Retina (tissue), 1 donor: ENCODE results near the gene VGLL4.
"Not testable (repeated sequence)": the region's sequence is repeated elsewhere in the genome, so short reads cannot be mapped to it uniquely, and the experiment has no call there.

Source experiments
- DNase-seq: peaks from one replicate; pipeline ENCODE4 v3.0.0-alpha.2; 2016

The VGLL4 gene

DNA sequence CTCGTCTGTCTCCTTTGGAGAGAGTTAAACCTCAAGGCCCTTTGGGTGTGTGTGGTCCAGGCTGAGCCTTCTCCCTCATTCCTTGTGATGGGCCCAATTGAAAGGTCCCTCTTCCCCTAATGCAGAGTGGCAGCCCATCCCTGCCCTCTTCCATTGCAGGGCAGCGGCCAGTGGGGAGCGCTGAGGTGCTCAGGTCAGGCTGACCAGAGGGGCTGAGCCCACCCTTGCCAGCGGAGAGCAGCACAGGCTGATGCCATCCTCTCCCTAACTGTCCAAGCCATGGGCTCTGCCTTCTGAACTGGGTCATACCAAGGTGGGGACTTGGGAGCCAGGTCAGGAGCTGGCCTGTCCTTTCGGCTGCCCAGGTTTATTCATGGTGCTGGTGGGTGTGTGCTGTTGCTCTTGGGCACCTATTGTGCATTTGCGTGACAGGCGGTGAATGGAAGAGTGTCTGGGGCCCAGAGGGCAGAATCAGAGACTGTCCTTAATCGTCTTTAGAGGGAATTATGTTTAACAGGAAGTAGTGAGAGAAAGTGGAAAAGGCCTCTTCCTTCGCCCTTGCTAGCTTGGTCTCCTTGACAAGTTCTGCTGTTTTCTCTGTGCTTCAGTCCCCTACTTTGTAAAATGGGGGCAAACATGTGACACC lies 96.9 kb downstream of the VGLL4 start:
- DNase-seq = no peak

DNA sequence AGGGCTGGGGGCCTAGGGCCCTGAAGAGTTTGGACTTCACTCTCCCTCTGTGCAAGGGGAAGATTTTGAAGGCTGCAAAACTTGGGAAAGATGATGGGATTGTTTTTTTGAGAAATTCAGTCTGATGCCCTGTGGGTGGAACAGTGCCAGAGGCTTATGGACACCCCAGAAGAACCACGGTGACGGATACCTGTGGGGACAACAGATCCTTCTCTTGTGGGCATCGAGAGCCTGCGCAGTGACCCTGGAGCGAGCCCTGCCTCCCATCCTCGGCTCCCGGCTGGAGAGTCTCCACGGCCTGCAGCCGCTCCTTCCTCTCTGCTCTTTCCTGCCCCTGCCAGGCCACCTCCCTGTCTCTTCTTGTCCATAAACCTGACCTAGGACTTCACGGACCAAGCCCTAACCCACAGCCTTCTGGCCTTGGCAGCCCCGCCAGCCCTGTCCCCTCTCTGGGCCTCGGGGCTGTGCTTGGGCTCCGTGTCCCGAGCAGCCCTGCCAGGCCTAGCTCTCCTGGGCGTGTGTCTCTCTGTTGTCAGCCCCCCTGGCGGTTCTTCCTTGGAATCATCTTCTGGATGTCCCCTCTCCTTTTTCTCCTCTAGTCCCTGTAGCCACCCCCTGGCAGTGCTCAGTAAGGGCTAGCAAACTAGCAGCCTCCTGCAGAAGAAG lies 98.4 kb downstream of the VGLL4 start:
- DNase-seq = no peak

DNA sequence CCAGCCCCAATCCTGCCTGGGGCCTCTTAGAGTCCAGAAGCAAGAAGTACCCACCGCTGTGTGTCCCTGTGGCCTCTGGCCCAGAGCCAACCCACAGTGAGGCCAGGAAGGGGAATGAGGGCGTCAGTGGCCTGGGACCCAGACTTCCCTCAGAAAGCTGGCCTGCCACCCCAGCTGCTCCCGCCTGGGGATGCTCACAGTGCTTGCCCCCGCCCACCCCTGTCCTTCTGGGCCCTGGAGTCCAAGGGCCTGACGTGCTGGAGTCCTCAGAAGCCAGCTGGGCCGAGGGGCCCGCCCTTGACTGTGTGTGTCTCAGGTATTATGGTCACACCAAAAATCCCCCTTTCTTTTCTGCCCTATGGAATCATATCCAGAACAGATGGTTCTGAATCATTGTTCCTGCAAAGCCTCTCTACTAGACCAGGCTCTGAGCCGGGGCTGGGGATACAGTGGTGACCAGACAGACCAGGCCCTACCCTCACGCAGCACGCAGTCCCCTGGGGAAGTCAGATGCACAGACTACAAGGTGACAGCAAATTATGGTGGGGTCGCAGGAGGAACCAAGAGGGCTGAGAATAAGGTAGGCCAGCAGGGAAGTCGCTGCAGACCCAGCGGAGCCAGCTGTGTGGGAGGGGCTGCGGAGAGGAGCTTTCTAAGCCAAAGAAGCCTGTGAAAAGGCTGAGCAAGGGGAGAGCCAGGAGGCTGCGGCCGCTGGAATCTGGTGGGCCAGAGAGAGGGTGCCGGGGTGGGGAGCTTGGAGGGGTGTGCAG lies 99.1 kb downstream of the VGLL4 start:
- DNase-seq = no peak

DNA sequence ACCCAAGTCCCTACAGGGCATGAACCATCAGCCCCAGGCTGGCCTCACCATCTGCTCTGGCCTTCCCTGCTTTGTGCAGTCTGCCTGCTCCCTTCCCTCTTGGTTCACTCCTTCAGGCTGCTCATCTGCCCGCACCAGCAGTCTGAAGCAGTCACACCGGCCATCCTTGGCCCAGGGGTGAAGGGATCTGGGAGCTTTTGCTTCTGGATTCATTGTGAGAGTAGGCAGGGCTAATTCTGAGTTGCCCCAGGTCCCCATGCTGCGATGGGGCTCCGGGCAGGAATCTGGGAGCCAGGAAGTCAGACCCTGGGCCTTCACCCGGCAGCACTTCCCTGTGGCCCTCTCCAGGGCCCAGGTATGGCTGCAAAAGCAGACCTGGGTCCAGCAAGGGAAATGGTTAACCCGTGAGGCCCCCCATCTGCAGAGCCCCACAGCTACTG lies 99.7 kb downstream of the VGLL4 start:
- no peak for DNase-seq

DNA sequence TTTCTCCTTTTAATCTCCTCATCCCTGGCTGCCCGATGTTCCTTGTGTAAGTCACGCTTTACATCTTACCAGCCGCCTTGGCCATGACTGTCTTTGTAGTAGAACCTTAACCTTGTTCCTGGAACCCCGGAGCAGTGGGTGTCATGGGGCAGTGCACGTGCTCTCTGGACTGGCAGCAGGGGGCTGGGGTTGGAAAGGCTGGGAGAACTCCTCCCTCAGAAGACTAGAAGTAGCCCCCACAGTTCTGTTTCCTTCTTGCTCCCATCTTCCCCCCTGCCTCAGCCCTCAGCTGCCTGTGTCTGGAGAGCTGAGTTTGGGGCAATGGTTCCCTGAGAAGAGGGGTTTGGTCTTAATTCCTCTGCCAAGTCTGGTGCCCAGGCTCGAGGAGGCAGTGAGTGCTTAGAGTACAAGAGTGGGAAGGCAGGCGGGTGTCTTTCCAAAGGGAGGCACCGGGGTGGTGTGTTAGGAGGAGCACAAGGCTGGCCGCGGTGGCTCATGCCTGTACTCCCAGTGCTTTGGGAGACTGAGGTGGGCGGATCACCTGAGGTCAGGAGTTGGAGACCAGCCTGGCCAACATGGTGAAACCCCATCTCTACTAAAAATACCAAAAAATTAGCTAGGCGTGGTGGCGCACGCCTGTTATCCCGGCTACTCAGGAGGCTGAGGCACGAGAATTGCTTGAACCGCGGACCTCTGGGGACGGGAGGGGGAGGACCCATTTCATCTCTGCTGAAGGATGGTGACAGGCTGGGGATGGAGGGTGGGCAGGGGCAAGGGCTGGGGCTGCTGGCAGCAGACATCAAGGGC lies 100.4 kb downstream of the VGLL4 start:
- DNase-seq = no peak

DNA sequence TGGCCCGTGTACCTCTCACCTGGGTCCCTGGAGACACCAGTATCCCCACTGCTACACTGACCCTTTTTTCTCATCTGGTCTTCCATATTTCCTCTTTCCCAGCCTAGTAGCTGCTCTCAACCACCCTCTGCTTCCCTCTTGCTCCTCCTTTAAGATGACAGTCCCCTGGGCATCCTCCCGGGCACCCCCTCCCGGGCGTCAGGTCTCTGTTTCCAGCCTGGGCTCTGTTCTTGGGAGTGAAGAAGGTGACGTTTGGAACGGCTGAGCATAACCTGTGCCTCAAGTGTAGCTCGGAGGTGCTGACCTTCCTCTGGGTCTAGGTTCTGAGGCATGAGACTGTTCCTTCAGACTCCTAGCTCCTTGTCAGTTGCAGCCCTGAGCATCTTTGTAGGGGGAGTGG lies 101.2 kb downstream of the VGLL4 start:
- DNase-seq = no peak

DNA sequence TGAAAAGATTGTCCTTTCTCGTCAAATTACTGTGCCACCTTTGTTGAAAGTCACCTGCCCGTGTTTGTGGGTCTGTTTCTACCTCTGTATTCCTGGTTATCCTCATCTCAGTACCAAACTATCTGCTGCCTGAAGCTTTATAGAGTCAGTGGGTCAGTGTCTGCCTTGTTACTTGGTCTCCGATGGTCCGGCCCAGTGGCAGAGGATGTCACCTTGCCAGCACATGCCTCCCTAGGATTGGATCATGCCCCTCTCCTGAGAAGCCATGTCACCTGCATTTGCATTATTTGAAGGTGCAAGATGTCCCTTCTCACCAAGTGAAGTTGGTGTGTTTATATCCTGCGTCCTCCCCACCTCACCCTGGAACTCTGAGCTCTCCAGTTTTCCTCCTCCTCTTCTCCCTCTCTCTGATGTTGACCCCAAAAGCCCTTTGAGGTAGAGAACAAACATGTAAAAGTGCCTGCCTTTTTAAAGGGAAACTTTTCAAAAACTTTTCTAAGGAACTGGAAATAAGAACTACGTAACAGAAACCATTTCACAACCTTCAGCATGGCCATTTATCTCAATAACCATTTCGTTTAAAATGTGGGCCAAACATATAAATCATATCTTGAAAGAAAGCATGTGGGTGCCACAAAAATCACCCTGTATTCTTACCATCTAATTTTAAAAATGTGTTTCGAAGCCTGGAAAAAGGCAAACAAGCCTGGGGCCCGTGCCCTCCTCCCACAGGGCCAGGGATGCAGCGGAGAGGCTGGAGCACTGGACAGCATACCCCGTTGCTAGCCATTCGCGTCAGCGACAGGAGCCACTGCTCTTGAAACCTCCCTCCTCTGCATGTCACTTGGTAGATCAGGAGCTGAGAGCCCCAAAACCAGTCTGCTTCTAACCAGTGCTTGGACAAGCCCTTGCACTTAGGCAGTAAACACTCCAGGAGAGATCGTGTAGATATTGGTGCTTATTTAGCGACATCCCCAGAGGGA lies 102.1 kb downstream of the VGLL4 start:
- no peak for DNase-seq

DNA sequence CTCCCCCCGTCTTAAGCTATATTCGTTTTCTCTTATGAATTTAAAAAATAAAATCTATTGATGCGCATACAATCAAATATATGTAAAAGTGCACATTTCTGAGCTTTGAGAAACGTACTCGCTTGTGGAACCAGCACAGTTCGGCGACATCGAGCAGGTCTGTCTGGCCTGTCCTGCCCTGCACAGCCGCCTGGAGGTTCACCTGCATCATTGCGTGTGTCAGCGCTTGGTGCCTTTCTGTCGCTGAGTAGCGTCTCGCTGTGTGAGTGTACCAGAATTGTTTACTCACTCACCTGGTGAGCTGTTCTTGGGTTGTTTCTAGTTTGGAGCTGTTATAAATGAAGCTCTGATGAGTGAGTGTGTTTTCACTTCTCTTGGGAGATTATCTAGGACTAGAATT lies 104.0 kb downstream of the VGLL4 start:
- no peak for DNase-seq

DNA sequence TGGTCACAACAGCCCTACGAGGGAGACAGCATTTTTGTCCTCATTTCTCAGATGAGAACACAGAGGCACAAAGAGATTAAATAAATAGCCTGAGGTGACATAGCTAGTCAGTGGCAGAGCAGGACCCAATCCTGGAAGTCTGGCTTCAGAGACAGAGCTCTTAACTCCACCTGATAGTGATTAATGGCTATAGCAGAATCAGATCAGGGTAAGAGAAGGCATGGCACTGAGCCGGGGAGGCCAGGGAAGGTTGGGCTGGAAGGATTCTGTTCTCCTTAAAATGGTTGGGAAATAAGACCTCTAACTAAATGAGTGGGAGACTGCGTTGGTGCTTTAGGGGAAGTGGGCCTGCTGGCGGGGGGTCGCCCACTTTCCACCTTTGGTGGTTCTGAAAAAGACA lies 104.5 kb downstream of the VGLL4 start:
- no peak for DNase-seq

DNA sequence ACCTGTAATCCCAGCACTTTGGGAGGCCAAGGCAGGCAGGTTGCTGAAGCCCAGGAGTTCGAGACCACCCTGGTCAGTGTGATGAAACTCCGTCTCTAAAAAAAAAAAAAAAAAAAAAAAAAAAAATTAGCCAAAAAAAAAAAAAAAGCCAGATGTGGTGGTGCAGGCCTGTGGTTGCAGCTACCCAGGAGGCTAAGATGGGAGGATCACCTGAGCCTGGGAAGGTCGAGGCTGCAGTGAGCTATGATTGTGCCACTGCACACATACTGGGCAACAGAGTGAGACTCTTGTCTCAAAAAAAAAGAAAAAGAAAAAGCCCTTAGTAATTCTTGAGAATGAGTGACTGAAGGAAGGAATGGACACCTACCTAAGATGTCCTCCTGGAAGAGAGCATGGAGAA lies 105.1 kb downstream of the VGLL4 start:
- DNase-seq = no peak

DNA sequence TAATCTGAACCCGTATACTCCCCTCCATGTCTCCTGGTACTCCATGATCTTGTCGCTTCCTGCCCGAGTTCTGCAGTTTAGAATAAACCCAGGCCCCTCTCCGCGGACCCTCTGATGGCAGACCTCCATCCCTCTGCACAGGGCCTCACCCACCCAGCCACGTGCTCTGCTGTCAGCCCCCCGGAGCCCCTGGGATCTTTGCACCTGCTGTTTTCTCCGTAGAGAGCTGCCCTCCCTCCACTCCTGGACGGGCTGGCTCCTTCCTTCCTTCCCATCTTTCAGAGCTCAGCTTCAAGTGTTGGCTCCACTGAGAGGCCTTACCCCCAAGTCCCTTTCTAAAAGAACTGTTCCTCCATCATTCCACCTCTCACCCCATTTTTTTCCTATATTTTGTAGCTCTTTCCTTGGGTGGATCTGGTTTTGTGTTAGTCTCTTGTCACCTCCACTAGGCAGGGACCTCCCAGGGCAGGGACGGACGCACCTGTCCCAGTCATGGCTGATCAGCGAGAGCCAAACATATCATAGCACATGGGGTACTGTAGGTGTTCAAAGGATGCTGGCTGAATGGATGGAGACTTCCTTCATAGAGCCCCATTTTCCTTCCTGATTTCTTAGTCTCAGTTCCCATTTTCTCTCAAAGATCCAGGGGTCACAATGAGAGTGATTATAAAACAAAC lies 106.6 kb downstream of the VGLL4 start:
- DNase-seq = no peak

DNA sequence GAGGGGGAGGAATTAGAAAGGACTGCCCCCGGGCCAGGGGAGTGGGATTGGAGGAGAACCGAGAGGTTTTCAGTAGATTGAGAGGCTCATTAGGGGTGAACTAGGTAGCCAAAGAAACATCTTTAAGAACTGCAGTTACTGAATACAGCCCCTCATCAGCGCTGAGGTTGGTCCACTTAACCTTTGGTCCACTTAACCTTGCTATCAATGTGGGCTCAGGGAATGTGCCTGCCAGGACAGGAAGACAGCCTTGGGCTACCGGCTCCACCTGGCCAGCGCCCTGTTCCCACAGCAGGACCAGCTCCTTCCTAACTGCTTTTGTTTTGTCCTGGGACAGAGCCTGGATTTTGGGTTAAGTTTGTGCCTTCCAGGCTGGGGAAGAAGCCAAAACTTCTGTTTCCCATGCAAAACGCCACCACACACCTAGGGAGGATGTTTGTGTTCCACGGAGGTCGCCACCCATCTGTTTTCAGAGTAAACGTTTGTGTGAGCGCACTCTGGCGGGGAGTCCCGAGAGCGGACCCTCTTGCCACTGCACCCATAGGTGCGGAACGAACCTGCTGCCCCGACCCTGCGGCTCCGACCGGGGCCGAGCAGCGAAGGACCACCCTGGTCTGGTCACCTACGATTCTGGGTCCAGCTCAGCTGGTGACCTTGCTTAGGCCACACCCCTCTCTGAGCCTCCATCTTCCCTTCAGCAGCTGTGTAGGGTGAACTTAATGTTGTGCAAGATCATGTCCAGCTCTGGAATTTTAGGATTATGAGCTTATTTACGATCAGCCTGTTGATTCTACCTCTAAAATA lies 107.4 kb downstream of the VGLL4 start:
- DNase-seq = no peak

DNA sequence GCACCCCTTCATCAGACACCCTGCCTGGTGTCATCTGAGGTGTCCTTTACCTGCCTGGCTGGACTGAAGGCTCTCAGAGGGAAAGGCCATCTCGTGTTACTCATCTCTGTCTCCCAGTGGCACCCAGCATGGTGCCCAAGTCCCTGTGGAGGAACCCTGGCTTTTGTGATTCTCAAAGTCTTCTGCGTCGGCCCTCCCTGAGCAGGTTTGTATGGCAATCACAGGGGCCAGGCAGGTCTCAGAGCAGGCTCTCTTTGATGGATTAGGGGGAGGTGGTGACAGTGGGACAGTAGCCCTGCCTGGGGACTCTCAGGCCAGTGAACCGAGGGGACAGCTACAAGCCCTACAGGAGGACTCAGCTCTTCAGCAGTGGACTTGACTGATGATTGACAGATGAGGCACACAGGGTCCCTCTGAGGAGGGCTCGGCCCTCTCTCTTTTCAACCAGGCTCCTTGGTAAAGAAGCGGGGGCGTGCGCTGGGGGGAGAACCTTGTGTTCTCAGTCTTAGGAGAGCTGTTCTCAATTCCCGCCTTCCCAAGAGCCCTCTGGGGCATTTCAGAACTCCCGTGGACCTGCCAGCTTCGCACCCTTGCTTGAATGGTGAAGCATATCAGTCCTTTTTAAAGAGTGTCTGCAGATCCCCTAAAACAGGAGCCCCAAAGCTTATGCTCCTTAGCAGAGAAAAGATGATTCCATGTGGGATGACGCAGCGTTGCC lies 108.3 kb downstream of the VGLL4 start:
- no peak for DNase-seq

DNA sequence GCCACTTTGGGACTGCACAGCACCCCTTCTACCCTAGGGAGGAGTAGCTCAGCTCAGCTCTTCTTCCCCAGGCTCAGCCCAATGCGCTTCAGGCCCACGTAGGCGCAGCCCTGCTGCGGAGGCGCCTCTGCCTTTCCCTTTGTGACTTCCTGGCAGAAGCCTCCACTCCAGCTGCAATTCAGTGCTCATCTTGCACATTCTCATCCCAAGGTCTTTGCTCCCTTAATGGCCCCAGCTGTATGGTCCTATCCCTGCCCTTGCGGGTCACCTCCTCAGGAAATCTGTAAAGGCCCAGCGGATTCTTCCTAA lies 109.0 kb downstream of the VGLL4 start:
- no peak for DNase-seq

DNA sequence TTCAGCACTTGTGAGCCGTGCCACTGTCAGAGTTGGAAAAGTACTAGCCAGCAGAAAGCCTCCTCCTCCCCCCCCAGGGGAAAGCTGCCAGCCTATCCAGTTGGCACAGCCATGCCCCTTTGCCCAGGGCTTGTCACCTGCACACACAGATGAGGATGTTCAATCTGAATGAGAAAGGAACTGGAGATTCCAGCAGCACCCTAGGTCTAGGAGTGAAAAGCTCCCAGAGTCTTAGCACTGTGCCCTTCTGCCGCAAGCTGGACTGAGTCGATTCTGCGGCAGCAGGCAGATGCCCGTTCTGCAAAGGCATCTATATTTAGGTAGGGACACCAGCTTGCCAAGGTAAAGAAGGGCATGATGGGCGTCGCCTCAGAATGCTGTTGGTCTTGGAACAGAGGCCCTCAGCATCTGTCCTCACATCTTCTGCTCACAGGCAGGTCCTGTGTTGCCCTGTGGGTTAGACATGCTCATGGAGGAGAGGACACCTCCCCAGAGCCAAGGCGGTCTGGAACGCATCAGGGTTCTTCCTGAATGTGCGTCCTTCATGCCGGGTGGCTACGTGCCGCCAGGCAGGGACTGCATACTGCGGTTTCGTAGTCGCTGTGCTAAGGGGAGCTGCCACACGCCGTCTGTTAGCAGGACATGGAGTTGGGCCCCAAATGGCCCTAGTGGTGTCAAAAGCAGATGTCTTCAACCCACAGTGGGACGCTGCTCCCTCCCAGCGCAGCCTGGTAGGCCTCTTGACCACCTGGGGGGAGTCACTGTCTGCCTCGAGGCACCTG lies 109.5 kb downstream of the VGLL4 start:
- no peak for DNase-seq

DNA sequence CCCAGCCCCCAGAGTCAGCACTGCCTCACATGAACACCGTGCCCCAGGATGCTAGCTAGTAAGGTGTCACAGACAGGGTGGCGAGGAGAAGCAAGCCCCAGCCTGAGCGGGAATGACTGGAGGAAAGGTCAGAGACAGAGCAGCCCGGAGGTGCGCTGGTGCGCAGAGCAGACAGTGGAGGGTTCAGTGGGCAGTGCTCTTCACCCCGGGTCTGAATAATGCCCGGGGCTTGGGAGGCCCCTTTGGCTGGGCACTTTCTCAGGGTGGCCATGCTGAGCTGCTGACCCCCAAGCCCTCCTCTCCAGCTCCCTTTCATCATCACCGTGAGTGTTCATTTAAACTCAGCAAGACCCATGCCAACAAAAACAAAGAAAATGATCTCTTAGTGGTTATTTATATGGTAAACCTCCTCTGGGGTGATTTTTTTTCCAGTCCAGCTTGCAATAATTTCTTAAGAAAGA lies 110.8 kb downstream of the VGLL4 start:
- no peak for DNase-seq

DNA sequence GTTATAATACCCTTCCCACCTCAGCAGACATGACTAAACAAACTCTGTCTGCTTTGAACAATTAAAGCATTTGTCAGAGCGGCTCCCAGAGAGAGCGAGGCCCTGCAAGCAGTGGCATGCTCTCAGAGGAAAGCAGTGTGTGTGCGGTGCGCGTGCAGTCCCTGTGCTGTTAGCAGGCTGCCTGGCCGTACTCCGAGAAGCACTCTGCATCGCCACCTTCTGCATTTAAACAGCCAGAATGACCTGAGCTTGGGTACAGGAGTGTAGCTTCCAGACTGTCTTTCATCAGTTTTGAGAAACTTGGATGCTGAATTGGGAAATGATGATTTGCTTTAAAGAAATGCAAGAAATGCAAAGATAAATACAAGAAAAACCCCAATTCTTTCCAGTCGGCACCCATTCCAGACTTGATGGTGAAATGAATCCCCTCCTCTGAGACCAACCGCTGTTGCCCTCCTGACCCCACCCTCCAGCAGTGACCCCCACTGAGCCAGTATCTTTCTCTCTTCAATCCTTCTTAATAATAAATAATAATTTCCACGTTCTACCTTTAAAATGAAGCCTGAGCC lies 113.5 kb downstream of the VGLL4 start:
- DNase-seq = peak; percentile 50

DNA sequence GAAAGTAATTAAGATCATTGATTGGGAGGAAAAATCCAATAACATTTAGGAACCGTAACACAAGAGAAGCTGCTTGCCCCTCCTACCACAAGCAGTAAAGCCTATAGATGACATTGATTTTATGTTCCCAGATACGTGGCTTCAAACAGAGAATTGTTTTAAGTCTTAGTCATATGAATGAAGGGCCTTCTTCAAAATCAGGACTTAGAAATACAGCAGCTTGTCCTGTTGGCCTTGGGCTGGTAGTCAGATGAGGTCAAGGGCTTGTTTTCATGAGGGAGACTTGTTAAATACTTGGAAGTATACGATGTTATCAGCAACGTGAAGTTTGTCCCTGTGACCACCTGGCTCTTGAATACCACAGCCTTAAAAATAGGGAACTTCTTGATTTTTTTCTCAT lies 114.4 kb downstream of the VGLL4 start:
- no peak for DNase-seq

DNA sequence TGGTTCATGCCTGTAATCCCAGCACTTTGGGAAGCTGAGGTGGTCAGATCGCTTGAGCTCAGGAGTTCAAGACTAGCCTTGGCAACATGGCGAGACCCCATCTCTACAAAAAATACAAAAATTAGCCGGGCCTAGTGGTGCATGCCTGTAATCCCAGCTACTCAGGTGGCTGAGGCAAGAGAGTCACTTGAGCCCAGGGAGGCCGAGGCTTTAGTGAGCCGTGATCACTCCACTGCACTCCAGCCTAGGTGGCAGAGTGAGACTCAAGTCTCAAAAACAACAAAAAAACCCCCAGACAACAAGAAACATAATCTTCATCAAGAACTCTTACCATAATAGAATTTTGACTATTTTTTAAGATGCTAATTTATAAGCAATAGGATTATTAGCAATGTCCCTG lies 117.6 kb downstream of the VGLL4 start:
- DNase-seq = not testable (repeated sequence)
